ENCODE measurements around the gene S100G. TPM values are rescaled to one million over a fixed set of nuclear protein-coding genes. Genes with fewer than 3 reads are reported as not detected.

The S100G gene
- total RNA-seq, 1 donor from 2014 or later = not detected

- intact Hi-C loops (cut with DNase I) = no loop called here
- no peak for DNase-seq (ENCODE audit: low spot score)
Measured at GRCh38 chrX:16700734-16701133, 50.8 kb downstream of the S100G start.

- DNase-seq (ENCODE audit: low spot score) = no peak
- intact Hi-C loops (cut with DNase I) = no loop called here
Measured at GRCh38 chrX:16702700-16703599, 53.0 kb downstream of the S100G start.

Small RNAs within 50 kb of the gene (microRNA-seq; reads per million reads assigned to microRNA genes)
- gene MIR548AM = not detected

Other genes with a start within 250 kb of the S100G start
- gene CTPS2, start 62.5 kb downstream of the S100G start, total RNA-seq = 5.9 TPM
- gene SYAP1, start 69.5 kb downstream of the S100G start, total RNA-seq = 21.0 TPM
- 6.8 TPM for gene TXLNG, start 136.3 kb downstream of the S100G start, total RNA-seq
- gene RBBP7, start 220.2 kb downstream of the S100G start, total RNA-seq = 117 TPM

Measured in cardiac septum (tissue), 1 donor.